HG02759 (cell line): ENCODE results near the gene NTN4.
A peak's percentile ranks its signal among the peaks of the same experiment; 100 is the strongest.
"Not testable (repeated sequence)": the region's sequence is repeated elsewhere in the genome, so short reads cannot be mapped to it uniquely, and the experiment has no call there.

ENCODE experiments used
- ATAC-seq: cut with Tn5 transposase; IDR thresholded peaks from one replicate; pipeline ENCODE4 v1.9.1; 2021; ENCODE audit warnings: mild to moderate bottlenecking, moderate library complexity; ENCODE audit not compliant: unreplicated experiment

Gene NTN4

GRCh38 chr12:95790033-95790916 lies at the start of gene NTN4:
NTN4 (minus strand) TSS chr12:95790764; CDS start chr12:95790309, 455 bp downstream.
- peak; percentile 67 for ATAC-seq

GRCh38 chr12:95838125-95838524 lies 47.6 kb upstream of the NTN4 start:
- ATAC-seq: no peak

- ATAC-seq: no peak
These were observed 46.9 kb upstream of the NTN4 start for GRCh38 chr12:95837240-95838038.

- ATAC-seq: no peak
These were observed 46.2 kb upstream of the NTN4 start for GRCh38 chr12:95836630-95837239.

- ATAC-seq: no peak
These were observed 45.6 kb upstream of the NTN4 start for GRCh38 chr12:95836185-95836609.

GRCh38 chr12:95834572-95834971 lies 44.0 kb upstream of the NTN4 start:
- ATAC-seq: no peak

- ATAC-seq: no peak
These were observed 39.9 kb upstream of the NTN4 start for GRCh38 chr12:95830335-95831089.

GRCh38 chr12:95829395-95829794 lies 38.8 kb upstream of the NTN4 start:
- no peak for ATAC-seq

GRCh38 chr12:95820096-95820703 lies 29.6 kb upstream of the NTN4 start:
- ATAC-seq: no peak

GRCh38 chr12:95815632-95816212 lies 25.2 kb upstream of the NTN4 start:
- ATAC-seq: no peak

- not testable (repeated sequence) for ATAC-seq
These were observed 21.6 kb upstream of the NTN4 start for GRCh38 chr12:95812155-95812554.

GRCh38 chr12:95810411-95810810 lies 19.8 kb upstream of the NTN4 start:
- no peak for ATAC-seq

GRCh38 chr12:95809000-95809680 lies 18.6 kb upstream of the NTN4 start:
- no peak for ATAC-seq

- no peak for ATAC-seq
These were observed 17.6 kb upstream of the NTN4 start for GRCh38 chr12:95808146-95808545.

- no peak for ATAC-seq
These were observed 15.5 kb upstream of the NTN4 start for GRCh38 chr12:95805864-95806671.

- no peak for ATAC-seq
These were observed 13.7 kb upstream of the NTN4 start for GRCh38 chr12:95804291-95804690.

GRCh38 chr12:95803817-95804216 lies 13.3 kb upstream of the NTN4 start:
- no peak for ATAC-seq

GRCh38 chr12:95802482-95803270 lies 12.1 kb upstream of the NTN4 start:
- no peak for ATAC-seq
